ENCODE measurements around the gene ZNF79. TPM values are rescaled to one million over a fixed set of nuclear protein-coding genes. Genes with fewer than 3 reads are reported as not detected.

Gene ZNF79
- 7.1 and 7.6 TPM in 2 replicates for total RNA-seq (2014; rRNA removed; shearing (Covaris generic))

DNA sequence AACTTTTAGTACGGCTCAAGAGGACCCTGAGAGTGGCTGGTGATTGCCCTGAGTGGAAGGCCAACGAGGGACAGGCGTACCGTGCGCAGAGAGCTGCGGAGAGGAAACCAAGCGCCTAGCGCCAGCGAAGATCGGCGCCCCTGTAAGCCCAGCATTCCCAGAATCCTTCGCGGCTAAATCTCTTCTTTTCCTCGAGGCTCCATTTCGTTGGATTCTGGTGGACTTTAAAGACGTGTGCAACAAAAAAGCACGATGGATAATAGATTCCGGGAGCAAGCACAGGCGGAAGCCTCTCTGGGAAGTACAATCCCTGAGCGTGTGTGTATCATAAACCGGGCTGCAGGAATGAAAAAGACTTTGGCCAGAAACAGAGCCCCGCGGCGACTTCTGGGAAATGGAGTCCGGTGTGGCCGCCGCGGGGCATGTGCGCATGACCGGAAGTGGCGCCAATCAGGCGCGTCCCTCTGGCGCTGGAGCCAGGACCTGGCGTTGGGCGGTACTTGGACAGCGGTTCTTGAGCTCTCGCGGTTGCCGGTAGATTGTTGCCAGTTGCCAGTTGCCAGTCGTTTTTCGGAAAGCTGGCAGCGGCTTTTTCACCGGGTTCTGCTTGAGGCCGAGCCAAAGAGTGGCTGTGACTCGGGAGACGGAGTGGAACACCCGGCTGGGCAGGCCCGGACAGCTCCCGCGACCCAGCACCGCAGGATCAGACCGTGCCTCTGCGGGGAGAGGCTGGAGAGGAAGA is at the start of gene ZNF79:
Gene ZNF79 (plus strand): TSS at position 449 of the 742 bp plus-strand sequence. CDS start 406 bp downstream, outside the sequence.
- Histone ChIP-seq H3K4me1 (replicated peaks) (peaks cover 17% of the 10 kb centered on the region), H3K9me3 (replicated peaks) (no peaks in the 10 kb centered on the region), H3K27me3 (replicated peaks) (no peaks in the 10 kb centered on the region), H3K36me3 (peaks cover 15% of the 10 kb centered on the region; the same call in 1 of the 2 replicates), H3K4me3 (peak within 1 kb of the TSS; percentile 75), H3K27ac (peak within 1 kb of the TSS; percentile 46)
- DNase-seq (ENCODE audit: low read depth in 1 of 2, low spot score in 2 of 2) = peak; percentile 91 to 93

DNA sequence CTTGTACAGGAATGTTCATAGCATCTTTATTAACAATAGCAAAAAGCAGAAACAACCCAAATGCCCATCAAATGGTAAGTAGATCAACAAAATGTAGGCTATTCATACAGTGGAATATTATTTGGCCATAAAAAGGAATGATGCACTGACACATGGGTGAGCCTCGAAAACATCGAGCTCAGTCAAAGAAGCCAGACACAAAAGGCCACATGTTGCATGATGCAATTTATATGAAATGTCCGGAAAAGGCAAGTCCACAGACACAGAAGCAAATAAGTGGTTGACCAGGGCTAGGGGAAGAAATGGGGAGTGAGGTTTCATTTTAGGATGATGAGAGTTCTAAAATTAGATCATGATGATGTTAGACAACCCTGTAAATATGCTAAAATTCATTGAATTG is 43.7 kb upstream of the ZNF79 start:
- Histone ChIP-seq H3K27me3 (replicated peaks) (no peaks in the 10 kb centered on the region), H3K9me3 (replicated peaks) (no peaks in the 10 kb centered on the region), H3K4me3 (no peak overlapping the region), H3K4me1 (replicated peaks) (no peaks in the 10 kb centered on the region), H3K27ac (no peak overlapping the region), H3K36me3 (no peaks in the 10 kb centered on the region)
- DNase-seq (ENCODE audit: low read depth in 1 of 2, low spot score in 2 of 2) = no peak

DNA sequence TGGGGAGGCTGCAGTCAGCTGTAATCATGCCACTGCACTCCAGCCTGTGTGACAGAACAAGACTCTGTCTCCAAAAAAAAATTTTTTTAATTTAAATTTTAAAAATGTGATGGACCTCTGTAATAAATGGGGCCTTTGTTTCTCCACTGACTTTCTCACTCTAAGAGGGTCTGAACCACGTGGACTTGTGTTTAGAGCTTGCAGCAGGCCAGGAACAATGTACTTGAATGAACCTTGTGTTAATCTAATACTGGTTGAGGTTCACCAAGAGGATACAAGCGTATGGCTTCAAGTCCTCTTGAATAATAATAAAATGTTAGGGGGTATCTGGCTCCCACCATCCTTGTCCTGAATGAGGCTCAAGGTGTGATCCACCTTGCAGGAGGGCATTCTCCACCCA is 41.6 kb upstream of the ZNF79 start:
- H3K27me3 ChIP-seq (replicated peaks) = no peaks in the 10 kb centered on the region
- DNase-seq (ENCODE audit: low read depth in 1 of 2, low spot score in 2 of 2) = no peak
- no peak overlapping the region for H3K27ac ChIP-seq
- no peaks in the 10 kb centered on the region for H3K9me3 ChIP-seq (replicated peaks)
- no peak overlapping the region for H3K4me3 ChIP-seq
- no peaks in the 10 kb centered on the region for H3K36me3 ChIP-seq
- no peaks in the 10 kb centered on the region for H3K4me1 ChIP-seq (replicated peaks)

DNA sequence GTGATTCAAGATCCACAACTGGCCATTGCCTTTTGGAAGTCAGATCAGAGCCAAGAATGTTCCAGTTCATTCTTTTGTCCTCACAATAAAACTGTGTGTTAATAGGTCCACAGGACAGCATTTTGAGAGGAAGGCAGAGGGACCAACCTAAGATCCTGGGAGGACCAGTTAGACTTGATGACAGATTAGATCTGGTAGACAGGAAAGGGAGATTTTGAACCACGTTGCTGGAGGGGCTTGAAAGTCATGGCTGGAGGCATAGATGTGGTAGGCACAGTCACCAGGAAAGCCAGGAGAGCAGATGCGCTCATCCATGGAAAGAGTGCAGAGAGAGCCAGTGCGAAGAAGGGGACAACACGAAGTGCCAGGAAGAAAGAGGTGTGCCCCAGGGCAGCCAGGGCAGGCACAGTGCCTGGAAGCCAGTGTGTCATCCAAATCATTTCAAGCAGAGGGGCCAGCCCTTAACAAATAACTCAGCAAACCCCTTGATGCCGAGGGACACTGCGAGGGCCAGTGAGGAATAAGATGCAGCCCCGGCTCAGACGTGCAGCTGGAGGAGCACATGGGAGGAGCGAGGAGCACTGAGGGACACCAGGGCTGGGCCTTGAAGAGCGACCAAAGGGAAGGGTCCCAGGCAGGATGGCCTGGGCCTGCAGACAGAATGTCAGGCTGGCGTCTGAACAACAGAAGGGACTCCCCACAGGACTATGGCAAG is 40.0 kb upstream of the ZNF79 start:
- DNase-seq (ENCODE audit: low read depth in 1 of 2, low spot score in 2 of 2) = no peak
- H3K27me3 ChIP-seq (replicated peaks) = no peaks in the 10 kb centered on the region

DNA sequence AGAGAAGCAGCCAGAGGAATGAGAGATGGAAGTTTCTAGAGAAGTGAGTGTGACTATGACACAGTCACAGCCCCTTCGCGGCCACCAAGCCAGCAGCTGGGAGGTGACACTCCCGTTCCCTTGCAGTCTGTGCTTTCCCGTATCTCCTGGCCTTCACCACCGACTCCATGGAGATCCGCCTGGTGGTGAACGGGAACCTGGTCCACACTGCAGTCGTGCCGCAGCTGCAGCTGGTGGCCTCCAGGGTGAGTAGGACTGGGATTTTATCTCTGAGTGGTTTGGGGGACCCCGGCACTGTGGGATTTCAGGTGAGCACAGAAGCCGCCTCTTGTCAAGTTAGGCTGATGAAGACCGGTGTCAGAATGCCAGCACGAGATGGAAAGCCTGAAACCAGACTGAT is 39.3 kb upstream of the ZNF79 start:
- H3K36me3 ChIP-seq = no peaks in the 10 kb centered on the region

More for the DNA sequence above, 40.0 kb upstream of the ZNF79 start:
- no peak overlapping the region for H3K4me3 ChIP-seq
- H3K36me3 ChIP-seq = no peaks in the 10 kb centered on the region
- H3K9me3 ChIP-seq (replicated peaks) = no peaks in the 10 kb centered on the region
- H3K4me1 ChIP-seq (replicated peaks) = peaks cover 12% of the 10 kb centered on the region
- H3K27ac ChIP-seq = no peak overlapping the region

DNA sequence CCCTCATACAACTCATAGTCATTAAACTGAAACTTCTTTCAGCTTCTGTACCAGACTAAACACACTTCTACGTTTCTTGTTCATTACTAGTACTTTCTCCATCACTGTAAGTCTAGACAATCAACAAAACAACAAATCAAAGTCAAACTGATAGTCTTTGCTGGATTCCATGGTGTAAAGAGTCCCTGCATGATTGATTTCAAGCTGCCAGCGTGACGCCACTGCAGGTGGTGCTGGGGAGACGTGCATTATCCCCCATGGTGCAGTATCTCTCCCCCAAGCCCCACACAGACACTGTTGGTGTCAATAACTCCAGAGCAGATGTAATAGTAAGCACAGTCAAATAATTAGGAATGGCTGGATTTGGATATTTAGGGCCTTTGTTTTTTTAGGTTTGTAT is 37.9 kb upstream of the ZNF79 start:
- Histone ChIP-seq H3K4me3 (no peak overlapping the region), H3K36me3 (no peaks in the 10 kb centered on the region), H3K27me3 (replicated peaks) (no peaks in the 10 kb centered on the region), H3K27ac (no peak overlapping the region), H3K9me3 (replicated peaks) (no peaks in the 10 kb centered on the region), H3K4me1 (replicated peaks) (peaks cover 20% of the 10 kb centered on the region)
- no peak for DNase-seq (ENCODE audit: low read depth in 1 of 2, low spot score in 2 of 2)

More for the DNA sequence above, 39.3 kb upstream of the ZNF79 start:
- H3K4me1 ChIP-seq (replicated peaks) = peaks cover 15% of the 10 kb centered on the region
- H3K4me3 ChIP-seq = no peak overlapping the region
- no peak overlapping the region for H3K27ac ChIP-seq
- no peak for DNase-seq (ENCODE audit: low read depth in 1 of 2, low spot score in 2 of 2)
- no peaks in the 10 kb centered on the region for H3K9me3 ChIP-seq (replicated peaks)
- no peaks in the 10 kb centered on the region for H3K27me3 ChIP-seq (replicated peaks)

DNA sequence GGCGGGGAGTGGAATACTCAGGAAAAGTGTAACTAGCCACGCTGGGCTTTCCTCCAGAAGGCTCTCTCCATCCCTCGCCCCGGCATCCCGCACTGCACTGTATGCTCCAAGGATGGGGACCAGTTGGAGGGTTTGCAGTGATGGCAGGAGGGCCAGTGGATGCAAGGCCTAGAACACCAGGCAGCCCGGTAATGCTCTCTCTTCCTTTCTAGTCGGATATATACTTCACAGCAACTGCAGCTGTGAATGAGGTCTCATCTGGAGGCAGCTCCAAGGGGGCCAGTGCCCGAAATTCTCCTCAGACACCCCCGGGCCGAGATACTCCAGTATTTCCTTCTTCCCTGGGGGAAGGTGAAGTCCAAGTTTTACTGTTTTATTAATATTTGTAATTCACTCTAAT is 37.2 kb upstream of the ZNF79 start:
- no peak for DNase-seq (ENCODE audit: low read depth in 1 of 2, low spot score in 2 of 2)
- H3K4me1 ChIP-seq (replicated peaks) = peaks cover 20% of the 10 kb centered on the region
- no peaks in the 10 kb centered on the region for H3K36me3 ChIP-seq
- H3K27me3 ChIP-seq (replicated peaks) = no peaks in the 10 kb centered on the region
- no peaks in the 10 kb centered on the region for H3K9me3 ChIP-seq (replicated peaks)
- no peak overlapping the region for H3K4me3 ChIP-seq
- no peak overlapping the region for H3K27ac ChIP-seq

DNA sequence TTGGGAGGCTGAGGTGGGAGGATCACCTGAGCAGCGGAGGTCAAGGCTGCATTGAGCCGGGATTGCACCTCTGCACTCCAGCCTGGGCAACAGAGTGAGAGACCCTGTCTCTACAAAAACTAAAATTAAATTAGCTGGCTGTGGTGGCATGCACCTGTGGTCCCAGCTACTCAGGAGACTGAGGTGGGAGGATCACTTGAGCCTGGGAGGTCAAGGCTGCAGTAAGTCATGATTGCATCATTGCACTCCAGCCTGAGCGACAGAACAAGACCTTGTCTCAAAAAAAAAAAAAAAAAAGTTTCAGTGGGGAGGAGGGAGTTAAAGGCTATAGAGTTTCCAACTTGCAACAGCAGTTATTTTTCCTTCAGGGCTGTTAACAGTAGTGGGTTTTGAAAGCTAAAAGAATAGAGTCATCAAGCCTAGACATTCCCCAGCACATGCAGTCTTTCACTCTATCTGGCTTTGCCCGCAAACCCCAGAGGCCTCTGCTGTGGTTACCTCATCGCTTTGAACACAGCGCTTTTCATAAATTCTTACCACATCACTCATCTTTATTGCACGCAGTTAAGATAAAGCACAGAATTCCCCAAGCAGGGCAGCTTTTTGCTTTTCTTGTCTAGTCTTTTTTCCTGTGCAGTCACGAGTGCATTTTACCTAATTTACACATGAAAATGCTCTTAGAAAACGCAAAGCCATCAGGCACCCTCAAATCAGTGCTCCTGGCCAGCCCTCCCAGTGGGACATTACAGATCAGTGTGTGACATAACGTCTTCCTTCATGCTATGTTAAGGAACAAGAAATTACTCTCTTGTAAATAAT is 35.9 kb upstream of the ZNF79 start:
- H3K4me3 ChIP-seq = no peak overlapping the region
- H3K4me1 ChIP-seq (replicated peaks) = peaks cover 20% of the 10 kb centered on the region
- DNase-seq (ENCODE audit: low read depth in 1 of 2, low spot score in 2 of 2) = peak; percentile 89 to 92
- H3K9me3 ChIP-seq (replicated peaks) = no peaks in the 10 kb centered on the region
- H3K36me3 ChIP-seq = no peaks in the 10 kb centered on the region
- no peaks in the 10 kb centered on the region for H3K27me3 ChIP-seq (replicated peaks)
- peak overlapping the region; percentile 85 for H3K27ac ChIP-seq

DNA sequence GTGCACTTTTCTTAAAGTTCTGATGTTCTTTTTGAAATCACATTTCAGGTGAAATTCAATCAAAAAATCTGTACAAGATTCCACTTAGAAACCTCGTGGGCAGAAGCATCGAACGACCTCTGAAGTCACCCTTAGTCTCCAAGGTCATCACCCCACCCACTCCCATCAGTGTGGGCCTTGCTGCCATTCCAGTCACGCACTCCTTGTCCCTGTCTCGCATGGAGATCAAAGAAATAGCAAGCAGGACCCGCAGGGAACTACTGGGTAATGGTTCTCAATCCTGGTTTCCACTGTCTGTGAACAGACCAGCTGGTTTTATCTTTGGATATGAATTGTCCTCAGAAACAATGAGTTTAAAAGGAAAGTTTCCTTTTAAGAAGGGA is 35.3 kb upstream of the ZNF79 start:
- no peaks in the 10 kb centered on the region for H3K27me3 ChIP-seq (replicated peaks)
- no peak for DNase-seq (ENCODE audit: low read depth in 1 of 2, low spot score in 2 of 2)
- H3K4me3 ChIP-seq = no peak overlapping the region
- no peaks in the 10 kb centered on the region for H3K9me3 ChIP-seq (replicated peaks)
- no peaks in the 10 kb centered on the region for H3K36me3 ChIP-seq
- H3K27ac ChIP-seq = peak overlapping the region; percentile 85
- H3K4me1 ChIP-seq (replicated peaks) = peaks cover 20% of the 10 kb centered on the region

DNA sequence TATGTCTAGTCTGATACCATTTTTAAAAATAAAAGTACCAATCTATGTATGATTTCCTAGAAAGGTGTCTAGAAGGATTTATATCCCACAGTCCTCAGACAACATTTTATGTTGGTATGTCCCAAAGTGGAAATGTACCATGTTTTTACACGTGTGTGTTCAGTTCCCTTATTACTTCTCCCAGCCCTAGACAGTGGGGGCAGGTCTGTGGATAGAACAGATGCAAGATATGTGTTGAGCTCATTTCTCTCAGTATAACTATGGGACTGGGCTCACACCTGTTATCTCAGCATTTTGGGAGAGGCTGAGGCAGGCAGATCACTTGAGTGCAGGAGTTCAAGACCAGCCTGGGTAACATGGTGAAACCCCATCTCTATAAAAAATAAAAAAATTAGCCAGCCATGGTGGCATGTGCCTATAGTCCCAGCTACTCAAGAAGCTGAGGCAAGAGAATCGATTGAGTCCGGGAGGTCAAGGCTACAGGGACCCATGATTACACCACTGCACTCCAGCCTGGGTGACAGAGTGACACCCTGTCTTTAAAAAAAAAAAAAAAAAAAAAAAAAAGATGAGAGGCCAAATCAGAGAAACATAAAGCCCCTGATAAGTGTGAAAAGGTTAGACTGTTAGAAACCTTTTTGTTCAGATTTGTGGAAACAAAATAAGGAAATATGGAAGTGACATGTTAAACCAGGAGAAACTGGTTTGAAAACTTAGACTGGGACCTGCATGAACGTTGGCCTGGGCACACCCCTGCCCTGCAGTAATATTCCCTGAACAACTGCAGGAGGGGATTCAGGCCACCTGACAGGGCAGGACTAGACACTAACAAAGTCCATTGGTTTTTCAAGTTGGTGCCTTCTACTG is 34.6 kb upstream of the ZNF79 start:
- Histone ChIP-seq H3K27me3 (replicated peaks) (no peaks in the 10 kb centered on the region), H3K27ac (peak overlapping the region; percentile 85)

DNA sequence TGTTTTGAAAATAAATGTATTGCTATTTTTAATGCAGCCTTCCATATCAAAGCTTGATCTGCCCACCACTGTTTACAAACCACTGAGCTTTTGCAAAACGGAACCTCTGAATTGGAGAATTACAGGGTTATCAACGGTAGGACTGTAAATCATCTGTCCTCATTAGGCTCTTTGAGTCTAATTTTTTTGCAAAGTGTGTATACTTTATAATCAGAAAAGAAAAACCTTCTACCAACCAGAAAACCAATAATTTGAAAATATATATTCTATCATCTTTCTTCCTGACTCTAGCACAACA is 34.0 kb upstream of the ZNF79 start:
- Histone ChIP-seq H3K27ac (no peak overlapping the region), H3K36me3 (no peaks in the 10 kb centered on the region), H3K9me3 (replicated peaks) (no peaks in the 10 kb centered on the region), H3K4me3 (no peak overlapping the region), H3K27me3 (replicated peaks) (no peaks in the 10 kb centered on the region), H3K4me1 (replicated peaks) (peaks cover 20% of the 10 kb centered on the region)
- no peak for DNase-seq (ENCODE audit: low read depth in 1 of 2, low spot score in 2 of 2)

More for the DNA sequence above, 34.6 kb upstream of the ZNF79 start:
- Histone ChIP-seq H3K36me3 (no peaks in the 10 kb centered on the region), H3K9me3 (replicated peaks) (no peaks in the 10 kb centered on the region), H3K4me3 (no peak overlapping the region), H3K4me1 (replicated peaks) (peaks cover 20% of the 10 kb centered on the region)
- DNase-seq (ENCODE audit: low read depth in 1 of 2, low spot score in 2 of 2) = no peak

DNA sequence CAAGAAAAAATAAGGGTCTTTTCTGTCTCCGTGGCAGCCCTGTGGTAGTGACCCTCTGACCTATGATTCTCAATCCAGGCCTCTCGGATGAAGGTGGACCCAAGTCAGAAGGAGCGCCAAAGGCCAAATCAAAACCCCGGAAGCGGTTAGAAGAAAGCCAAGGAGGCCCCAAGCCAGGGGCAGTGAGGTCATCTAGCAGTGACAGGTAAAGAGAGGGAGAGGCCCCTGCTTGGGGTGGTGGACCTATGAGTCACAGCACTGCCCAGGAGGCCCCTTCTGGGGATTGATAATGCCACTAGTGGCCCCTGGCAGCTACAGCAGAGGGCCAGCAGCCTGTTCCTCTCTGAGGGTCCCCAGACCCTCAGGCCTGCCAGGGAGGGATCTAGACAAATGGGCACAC is 33.6 kb upstream of the ZNF79 start:
- DNase-seq (ENCODE audit: low read depth in 1 of 2, low spot score in 2 of 2) = no peak
- H3K27me3 ChIP-seq (replicated peaks) = no peaks in the 10 kb centered on the region

DNA sequence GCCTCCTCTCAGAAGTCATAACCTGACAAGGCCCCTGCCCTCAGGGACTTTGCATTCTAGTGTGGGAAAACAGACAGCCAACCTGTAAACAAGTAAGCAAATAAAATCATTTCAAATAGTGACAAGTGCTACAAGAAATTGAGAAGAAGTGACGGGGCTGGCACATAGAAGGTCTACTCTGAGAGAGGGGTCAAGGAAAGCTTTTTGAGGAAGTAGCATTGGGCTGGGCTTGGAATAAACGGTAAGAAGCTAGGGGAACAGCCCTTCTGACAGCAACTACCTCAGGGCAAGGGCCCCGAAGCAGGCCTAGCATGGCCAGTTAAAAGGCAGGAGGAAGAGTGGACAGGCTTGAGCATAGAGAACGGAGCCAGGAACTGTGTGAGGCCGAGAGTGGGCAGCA is 32.0 kb upstream of the ZNF79 start:
- Histone ChIP-seq H3K9me3 (replicated peaks) (no peaks in the 10 kb centered on the region), H3K36me3 (peaks cover under 1% of the 10 kb centered on the region; the same call in 1 of the 2 replicates), H3K4me1 (replicated peaks) (peaks cover 26% of the 10 kb centered on the region), H3K27ac (no peak overlapping the region), H3K4me3 (no peak overlapping the region), H3K27me3 (replicated peaks) (no peaks in the 10 kb centered on the region)
- DNase-seq (ENCODE audit: low read depth in 1 of 2, low spot score in 2 of 2) = no peak

More for the DNA sequence above, 33.6 kb upstream of the ZNF79 start:
- no peaks in the 10 kb centered on the region for H3K9me3 ChIP-seq (replicated peaks)
- H3K4me1 ChIP-seq (replicated peaks) = peaks cover 20% of the 10 kb centered on the region
- H3K4me3 ChIP-seq = no peak overlapping the region
- no peaks in the 10 kb centered on the region for H3K36me3 ChIP-seq
- H3K27ac ChIP-seq = no peak overlapping the region
